ENCODE data around the gene MLANA.

GRCh38 chr9:5884191-5884590 lies 6.5 kb upstream of the MLANA start:
- TF ChIP-seq, protein P1, sequence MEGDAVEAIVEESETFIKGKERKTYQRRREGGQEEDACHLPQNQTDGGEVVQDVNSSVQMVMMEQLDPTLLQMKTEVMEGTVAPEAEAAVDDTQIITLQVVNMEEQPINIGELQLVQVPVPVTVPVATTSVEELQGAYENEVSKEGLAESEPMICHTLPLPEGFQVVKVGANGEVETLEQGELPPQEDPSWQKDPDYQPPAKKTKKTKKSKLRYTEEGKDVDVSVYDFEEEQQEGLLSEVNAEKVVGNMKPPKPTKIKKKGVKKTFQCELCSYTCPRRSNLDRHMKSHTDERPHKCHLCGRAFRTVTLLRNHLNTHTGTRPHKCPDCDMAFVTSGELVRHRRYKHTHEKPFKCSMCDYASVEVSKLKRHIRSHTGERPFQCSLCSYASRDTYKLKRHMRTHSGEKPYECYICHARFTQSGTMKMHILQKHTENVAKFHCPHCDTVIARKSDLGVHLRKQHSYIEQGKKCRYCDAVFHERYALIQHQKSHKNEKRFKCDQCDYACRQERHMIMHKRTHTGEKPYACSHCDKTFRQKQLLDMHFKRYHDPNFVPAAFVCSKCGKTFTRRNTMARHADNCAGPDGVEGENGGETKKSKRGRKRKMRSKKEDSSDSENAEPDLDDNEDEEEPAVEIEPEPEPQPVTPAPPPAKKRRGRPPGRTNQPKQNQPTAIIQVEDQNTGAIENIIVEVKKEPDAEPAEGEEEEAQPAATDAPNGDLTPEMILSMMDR (IDR thresholded peaks at IDR 0.05; ENCODE audit: poor library complexity, severe bottlenecking) = no peak
- TF ChIP-seq, protein P2, sequence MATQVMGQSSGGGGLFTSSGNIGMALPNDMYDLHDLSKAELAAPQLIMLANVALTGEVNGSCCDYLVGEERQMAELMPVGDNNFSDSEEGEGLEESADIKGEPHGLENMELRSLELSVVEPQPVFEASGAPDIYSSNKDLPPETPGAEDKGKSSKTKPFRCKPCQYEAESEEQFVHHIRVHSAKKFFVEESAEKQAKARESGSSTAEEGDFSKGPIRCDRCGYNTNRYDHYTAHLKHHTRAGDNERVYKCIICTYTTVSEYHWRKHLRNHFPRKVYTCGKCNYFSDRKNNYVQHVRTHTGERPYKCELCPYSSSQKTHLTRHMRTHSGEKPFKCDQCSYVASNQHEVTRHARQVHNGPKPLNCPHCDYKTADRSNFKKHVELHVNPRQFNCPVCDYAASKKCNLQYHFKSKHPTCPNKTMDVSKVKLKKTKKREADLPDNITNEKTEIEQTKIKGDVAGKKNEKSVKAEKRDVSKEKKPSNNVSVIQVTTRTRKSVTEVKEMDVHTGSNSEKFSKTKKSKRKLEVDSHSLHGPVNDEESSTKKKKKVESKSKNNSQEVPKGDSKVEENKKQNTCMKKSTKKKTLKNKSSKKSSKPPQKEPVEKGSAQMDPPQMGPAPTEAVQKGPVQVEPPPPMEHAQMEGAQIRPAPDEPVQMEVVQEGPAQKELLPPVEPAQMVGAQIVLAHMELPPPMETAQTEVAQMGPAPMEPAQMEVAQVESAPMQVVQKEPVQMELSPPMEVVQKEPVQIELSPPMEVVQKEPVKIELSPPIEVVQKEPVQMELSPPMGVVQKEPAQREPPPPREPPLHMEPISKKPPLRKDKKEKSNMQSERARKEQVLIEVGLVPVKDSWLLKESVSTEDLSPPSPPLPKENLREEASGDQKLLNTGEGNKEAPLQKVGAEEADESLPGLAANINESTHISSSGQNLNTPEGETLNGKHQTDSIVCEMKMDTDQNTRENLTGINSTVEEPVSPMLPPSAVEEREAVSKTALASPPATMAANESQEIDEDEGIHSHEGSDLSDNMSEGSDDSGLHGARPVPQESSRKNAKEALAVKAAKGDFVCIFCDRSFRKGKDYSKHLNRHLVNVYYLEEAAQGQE (IDR thresholded peaks at IDR 0.05; ENCODE audit: borderline replicate concordance) = no peak
- TF ChIP-seq POLR2AphosphoS5 (IDR thresholded peaks at IDR 0.05) = no peak
